ENCODE measurements around the gene ADAMTSL1.
"Not testable (repeated sequence)": the region's sequence is repeated elsewhere in the genome, so short reads cannot be mapped to it uniquely, and the experiment has no call there.

Gene ADAMTSL1

DNA sequence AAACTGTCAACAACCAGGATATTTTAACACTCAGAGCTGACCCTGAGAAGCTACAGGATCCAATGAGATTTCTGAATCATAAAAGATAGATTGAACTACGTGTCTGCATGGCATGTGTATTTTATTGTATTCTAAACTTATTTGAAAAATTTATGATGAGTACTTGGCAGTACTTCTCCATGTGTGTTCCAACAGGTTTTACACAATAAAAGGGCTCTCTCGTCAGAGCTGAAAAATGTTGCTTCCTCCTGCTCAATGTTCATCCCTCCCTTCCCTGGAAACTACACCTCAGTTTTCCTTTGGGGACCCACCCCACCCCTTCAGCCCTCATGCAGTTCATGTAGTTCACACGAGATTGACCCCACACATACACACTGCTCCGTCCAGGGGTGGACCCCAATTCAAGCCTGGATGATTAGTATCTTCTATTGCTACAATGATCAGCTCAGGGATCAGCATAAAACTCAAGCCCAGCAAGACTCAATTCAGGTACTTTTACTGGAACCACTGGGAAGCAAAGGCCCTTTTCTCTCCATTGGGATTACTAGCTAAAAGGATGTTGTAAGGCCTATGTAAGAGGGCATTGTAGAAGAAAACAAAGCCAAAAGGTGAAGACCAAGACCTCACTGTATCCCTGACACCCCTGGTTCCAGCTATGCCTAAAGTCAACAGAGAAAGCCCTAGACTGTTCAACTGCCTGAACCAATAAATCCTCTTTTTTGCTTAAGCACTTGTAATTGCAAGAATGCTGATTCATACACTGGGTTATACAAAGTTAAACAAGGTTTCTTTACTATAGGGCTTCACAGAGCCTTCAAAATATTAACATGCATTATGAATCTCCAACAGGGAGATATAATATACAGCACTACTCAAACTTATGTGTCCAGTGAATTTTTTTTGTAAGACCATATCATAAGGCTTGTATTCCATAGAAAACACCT lies 446.5 kb downstream of the ADAMTSL1 start:
- no peak for DNase-seq

DNA sequence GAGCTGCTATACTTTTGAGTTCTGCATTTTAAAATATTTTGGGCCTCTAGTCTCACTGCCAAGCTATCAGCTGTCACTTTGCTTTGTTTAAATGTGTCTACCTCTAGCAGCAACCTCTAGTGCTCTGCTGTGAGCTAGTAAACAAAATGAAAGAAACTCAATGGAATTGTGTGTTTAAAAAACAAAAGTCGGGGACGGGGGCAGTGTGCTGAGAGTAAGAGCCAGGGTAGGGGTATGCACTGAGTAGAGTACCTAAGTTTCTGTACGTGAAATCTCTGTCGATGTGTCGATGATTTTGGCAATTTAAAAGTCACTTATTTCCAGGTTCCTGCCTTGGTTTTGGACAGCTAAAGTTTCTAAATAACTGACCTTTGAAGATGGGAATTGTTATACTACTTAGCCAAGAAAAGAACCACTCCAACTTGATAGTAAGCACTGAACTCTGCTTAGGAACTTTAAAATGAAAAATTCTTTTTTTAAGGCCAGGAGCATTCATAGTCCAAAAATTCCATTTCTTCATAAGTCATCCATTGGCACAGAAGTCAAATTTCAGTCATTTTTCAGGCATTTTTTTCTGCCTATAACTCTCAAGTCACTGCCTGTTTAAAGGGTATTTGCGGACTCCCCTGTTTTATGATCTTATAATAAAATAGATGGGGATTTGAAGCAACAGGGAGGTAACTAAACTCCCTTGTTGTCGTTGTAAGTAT lies 447.6 kb downstream of the ADAMTSL1 start:
- no peak for DNase-seq

DNA sequence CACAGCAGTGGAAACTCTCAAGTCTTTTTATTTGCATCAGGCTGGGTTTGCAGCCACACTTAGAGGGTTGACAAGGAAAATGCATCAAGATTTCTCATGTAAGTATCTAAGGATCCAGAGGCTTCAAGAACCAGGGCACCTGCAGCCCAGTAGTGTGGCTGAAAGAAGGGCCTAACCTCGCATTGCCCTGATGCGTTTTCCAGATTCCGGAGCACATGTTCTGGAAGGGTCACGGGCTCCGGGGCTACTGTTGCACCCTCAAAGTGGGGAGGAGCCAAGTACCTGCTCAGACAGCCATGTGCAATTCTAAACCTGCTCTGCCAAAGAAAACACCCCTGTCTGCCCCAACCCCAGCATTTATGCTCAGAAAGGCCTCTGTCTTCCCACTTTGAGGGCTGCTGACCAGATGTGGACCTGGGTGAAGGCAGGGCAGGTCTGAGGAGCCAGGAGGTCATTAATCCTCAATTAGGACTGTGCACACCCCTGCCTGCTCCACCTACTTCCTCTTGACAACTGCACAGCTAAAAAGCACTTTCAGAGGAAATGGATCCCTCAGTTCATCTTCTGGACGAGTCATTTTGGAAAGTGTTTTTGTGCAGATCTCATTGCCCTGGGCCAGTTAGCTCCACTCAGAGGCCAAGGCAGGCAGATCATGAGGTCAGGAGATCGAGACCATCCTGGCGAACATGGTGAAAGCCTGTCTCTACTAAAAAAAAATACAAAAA lies 448.4 kb downstream of the ADAMTSL1 start:
- no peak for DNase-seq

DNA sequence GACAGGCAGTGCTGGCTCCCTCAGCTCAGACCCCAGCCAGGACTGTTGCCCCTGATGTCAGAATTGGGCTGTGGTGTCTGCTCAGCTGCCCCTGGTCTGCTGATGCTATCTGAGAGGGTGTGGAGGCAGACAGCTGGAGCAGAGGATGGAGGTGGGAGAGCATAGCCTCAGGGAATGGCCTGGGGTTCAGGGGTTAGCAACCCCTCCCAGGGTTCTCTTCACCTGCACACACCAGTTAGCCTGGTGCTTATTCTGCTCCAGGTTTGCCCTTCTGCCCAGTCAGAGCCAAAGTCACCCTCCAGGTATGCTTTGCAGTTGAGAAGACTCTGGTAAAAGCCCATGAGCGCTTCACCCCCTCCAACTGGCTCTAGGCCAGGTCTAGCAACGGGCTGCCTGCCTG lies 449.2 kb downstream of the ADAMTSL1 start:
- DNase-seq = no peak

DNA sequence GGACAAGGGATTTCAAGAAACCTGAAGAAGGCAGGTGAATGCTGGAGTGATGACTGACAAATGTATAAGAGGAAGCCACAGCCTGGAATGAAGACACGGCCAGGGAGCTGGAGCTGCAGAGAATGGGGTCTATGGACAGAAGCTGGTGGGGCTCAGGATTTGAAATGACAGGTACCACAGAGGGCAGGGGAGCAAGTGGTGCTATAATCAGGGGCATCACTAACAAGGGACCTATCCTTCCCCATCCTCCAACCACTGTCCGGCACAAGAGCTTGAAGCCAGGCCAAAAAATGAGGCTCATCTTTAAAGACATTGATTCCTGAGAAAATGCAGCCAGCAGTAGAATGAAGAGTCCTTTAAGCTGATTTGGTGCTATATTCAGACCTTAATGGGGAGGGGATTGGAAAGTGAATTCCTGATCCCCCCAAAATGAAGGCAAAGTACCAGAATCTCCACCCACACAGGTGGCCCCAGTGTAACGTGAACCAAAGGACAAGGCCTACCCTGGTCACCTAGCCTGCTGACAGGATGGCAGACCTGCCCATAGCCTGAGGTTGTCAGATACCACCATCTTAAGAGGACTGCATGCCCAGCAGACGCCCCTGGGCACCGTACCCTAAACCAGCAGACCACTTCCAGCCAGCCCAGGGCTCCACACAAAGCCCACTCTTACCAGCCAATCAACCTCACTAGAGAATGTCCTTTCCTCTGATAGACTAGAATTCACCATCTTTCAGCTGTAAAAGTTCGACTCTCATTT lies 449.9 kb downstream of the ADAMTSL1 start:
- DNase-seq = no peak

DNA sequence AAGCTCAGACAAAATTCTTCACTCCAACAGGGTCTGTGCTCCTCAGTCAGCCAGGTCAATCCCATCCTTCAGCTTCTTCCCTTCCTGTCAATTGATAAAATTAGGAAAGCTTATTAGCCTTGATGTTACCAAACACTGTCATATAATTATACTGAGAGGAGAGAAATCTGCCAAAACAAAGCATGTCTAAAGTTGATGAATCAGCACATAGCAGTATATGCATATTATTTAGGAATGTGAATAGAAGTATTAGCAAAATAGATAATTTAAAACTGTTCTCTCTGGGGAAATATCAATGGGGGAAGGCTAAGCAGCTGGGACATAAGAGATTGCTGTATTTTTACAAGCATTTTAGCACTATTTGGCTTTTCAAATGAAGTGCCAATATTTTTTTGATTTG lies 451.9 kb downstream of the ADAMTSL1 start:
- DNase-seq = no peak

DNA sequence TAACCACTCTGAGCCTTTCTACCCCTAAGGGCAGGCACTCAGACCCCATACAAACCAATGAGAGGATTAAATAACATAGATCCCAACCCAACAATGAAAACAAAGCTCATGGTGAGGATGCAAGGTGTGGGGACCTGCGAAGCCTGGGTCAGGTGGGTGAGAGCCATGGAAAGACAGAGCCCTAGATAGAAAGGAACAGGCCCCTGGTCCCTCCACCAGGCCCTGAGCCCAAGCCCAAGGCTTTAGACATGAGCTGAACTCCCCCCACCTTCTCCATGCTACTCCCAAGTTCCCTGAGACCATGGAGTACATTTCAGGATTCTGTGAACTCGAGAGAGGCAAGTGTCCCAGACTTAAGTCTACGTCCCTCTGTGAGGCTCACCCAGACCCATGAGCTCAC lies 452.6 kb downstream of the ADAMTSL1 start:
- DNase-seq = no peak

DNA sequence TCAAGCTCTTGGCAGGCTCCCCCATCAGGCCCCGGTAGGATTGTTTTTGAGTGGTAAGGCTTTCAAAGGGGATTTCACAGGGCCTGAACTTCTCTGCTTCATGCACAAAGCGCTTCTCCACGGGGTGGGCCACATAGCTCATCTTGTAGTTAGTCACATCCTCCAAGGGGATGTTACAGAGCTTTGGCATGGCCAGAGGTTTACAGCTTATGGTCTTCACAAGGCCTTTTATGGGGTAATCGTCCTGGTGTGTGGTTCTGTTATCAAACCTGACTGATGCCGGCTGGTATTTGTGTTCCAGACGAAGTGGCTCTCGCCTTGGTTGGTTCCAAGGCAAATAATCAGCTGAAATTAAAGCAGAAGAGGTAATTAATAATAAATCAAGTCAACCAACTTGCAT lies 454.8 kb downstream of the ADAMTSL1 start:
- no peak for DNase-seq

DNA sequence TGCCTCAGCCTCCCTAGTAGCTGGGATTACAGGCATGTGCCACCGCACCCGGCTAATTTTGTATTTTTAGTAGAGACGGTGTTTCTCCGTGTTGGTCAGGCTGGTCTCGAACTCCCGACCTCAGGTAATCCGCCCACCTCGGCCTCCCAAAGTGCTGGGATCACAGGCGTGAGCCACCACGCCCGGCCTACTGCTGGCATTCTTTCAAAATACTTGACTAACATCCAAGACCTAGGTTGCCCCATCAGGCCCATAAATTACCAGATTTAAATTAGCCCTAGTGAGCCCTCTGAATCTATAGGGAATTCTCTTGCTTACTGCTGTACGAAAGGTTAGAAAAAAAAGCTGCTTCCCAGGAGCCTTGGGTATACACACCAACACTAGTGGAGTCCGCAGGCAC lies 456.7 kb downstream of the ADAMTSL1 start:
- DNase-seq = not testable (repeated sequence)

DNA sequence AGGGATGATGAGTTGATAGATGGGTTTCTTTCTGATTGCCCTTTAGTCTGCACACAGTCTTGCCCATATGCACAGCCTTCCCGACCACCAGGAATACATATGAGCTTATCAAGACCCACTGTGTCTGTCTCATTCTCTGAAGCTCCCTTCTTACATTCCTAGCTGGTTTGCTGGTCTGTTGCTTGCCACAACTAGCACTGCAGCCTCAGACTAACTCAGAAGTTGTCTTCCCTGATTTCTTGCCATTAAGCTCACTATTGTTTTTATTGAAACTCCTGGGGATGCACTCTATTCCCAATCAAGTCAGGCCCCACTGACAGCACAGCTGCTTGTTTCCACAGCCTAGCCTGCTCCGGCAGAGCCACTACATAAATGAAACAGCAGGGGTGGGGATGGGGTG lies 461.6 kb downstream of the ADAMTSL1 start:
- no peak for DNase-seq

DNA sequence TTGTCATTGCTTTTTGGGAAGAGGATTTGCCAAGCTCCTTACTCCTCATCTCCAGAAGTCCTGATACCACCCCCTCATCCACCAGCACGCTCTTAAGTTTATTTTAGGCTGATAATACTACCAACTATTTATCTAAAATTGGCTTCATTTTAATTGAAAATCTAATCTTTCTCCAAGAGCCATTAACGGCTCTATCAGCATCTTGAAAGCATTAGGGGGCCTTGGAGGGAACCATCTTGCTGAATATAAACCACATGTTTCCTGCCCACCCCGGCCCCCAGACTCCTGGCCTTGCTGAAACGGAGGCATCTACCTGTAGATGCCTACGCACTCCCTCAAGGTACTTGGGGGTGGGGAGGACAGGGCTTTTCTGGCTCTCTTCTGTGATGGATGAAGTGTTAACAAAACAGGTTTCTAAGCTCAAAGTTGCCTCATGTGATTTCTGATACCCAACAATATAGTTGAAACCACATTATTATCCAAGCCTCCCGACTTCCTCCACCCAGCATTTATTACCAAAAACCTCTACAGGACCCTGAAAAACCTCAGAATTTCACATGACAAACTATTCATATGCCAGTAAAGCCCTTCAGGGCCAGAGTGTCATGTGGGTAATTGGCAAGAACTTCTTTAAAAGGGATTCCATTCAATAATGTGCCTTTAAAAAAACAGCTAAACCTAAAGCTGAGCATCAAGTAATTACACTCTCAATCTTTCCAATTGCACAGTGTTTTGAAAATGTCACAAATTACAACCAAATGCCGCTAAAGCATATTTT lies 462.3 kb downstream of the ADAMTSL1 start:
- DNase-seq = peak; percentile 8

DNA sequence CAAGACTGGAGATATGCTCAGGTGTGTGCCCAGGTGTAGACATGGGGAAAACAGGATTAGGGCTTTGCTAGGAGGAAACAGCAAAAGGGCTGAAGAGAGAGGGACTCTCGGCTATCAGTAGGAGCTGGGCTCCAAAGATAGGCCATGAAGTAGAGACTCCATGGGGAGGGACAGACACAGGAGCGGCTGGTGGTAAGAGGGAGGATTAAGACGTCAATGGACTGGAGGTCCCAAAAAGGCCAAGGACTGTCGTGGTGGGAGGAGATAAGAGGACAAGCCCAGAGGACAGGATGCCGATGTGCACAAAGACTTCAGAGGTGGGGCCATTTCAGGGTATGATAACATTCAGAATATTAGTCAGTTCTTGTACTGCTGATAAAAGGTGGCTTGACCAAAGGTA lies 466.0 kb downstream of the ADAMTSL1 start:
- DNase-seq = no peak

DNA sequence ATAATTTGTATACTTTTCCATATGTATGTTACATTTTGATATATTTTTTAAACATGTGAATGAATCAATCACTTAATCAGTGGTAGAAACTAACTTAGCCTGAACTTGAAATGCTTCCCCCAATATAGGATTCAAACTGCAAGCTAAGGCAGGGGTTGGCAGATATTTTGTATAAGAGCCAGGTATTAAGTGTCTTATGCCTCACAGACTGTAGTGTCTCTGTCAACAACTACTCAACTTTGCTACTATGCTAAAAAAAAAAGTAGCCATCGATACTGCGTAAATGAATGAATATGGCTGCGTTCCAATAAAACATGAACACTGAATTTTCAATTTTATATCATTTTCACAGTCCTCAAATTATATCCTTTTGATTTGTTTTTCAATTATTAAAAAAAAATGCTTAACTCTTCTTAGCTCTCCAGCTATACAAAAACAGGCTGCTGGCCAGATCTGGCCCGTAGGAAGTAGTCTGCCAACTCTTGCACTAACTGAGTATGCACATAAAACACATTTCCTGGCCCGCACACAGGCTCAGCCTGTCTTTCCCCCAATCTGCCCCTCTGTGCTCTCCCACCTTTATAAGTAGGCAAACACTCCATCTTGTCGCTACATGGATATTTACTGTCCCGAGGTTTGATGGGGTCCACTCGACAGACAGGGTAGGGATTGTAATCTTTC lies 467.2 kb downstream of the ADAMTSL1 start:
- DNase-seq = no peak

DNA sequence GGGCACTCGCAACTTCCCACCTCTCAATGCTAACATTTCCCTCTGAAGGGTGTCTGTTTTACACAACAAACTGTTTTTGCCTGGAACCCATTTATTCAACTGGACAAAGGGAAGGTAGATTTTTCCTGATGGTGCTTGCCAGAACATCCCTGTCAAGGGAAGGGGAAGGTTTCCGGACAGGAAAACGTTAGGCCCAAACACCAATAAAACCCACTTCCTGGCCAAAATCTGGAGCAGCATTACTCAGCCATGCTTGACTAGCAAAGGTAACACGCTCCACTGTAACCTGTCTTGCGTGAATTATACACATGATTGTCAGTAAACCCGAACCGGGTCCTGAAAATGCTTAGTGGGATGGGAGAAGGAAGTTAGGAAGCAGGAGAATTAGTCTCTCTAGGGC lies 468.8 kb downstream of the ADAMTSL1 start:
- DNase-seq = no peak

DNA sequence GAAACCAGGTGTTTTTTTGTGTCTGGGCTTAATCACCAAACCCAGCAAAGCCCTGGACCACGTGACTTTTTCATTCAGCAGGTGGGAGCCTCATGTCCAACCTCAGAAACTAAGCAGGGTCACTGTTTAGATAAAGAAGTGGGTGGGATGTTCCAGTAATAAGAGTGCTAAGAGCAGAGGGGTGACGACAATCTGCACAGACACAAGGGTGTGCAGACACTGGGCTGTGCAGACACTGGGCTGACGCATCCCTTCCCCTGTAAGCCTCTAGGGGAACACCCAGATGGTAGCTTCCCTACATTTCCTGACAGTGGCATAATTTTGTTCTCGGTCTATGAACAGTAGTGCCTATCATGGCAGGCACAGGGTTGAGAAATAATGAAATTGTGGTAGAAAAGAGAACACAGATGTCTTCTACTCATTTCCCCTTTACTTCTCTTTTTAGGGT lies 474.0 kb downstream of the ADAMTSL1 start:
- DNase-seq = no peak

DNA sequence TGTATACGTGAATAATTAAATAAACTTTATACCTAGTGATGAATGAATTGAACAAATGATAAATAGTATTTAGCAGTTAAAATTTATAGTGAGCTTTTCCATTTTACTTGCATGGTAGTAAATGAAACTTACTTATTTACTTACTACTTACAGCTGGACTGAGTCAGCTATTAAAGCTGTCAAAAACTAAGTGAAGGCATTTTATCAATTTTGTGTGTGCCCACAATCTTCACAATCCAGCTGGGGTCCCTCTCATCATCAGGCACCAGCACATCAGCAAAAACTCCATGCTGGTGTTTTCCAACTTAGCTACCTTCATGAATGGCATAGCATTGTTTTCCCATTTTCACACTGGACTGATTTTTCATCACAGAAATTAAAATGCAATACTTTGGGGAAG lies 478.0 kb downstream of the ADAMTSL1 start:
- no peak for DNase-seq

DNA sequence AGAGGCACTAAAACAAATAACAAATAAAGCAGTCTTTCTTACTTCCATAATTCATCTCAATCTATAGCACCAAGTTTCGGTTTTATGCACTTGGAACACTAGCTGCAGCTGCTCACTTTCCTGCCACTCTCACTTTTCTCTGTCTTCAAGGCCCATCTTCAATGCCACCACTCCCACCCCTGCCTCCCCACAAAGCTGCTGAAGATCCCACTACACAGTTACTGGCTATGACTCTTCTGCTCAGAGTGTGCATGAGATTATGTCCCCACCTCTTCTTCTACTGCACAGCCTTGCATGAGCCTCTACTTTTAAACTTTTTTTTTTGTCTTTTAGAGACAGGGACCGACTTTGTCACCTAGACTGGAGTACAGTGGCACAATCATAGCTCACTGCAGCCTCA lies 481.7 kb downstream of the ADAMTSL1 start:
- no peak for DNase-seq

Data from eye (tissue), 1 donor.